ENCODE data around the gene PSAP.
A peak's percentile ranks its signal among the peaks of the same experiment; 100 is the strongest.

Gene PSAP

DNA sequence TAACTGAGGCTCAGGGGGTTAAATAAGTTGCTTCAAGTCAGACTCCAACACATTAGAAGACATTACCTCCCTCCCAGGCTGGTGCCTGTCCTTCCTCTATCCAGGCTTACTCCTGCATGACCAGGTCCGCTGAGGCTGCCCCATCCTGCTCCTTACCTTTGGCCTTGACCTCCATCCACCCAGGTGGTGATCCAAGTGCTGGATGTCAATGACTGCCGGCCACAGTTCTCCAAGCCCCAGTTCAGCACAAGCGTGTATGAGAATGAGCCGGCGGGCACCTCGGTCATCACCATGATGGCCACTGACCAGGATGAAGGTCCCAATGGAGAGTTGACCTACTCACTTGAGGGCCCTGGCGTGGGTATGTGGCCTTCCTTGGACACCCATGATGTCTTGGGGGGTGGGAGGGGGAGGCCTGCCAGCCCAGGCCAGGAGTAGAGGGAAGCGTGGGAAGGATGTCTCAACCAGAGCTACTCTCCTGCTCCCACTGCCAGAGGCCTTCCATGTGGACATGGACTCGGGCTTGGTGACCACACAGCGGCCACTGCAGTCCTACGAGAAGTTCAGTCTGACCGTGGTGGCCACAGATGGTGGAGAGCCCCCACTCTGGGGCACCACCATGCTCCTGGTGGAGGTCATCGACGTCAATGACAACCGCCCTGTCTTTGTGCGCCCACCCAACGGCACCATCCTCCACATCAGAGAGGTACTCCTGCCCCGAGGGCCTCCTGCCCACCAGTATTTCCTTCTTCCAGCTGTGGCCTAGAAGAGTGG lies 48.1 kb downstream of the PSAP start:
- Histone ChIP-seq H2BK5ac (ENCODE audit: low read depth, low read length, poor library complexity, severe bottlenecking) (no peak overlapping the region), H3K27ac (ENCODE audit: low read length, poor library complexity, severe bottlenecking) (no peak overlapping the region), H3K4me2 (ENCODE audit: low read length, poor library complexity, severe bottlenecking) (no peak overlapping the region), H4K8ac (ENCODE audit: low read length) (peak overlapping the region; percentile 24), H3K18ac (ENCODE audit: low read depth in 1 of 2, low read length in 2 of 2) (no peak overlapping the region), H3K9me3 (ENCODE audit: control insufficient read depth, low read length) (no peaks in the 10 kb centered on the region), H3K4me3 (ENCODE audit: insufficient read depth in 1 of 2, low read depth in 1 of 2, low read length in 2 of 2) (peak overlapping the region in 1 of 2 experiments; percentile 32), H2BK15ac (ENCODE audit: low read depth, poor library complexity, severe bottlenecking) (no peak overlapping the region), H2BK120ac (ENCODE audit: low read depth, low read length) (no peak overlapping the region), H3K27me3 (ENCODE audit: control insufficient read depth in 1 of 2, insufficient read depth in 1 of 2, low read length in 2 of 2) (peaks cover 16 to 50% of the 10 kb centered on the region in 2 experiments), H3K79me1 (replicated peaks; ENCODE audit: low read length, poor library complexity, severe bottlenecking) (no peaks in the 10 kb centered on the region), H3K4ac (ENCODE audit: low read depth in 1 of 2, low read length in 2 of 2) (no peak overlapping the region), H2AK5ac (ENCODE audit: low read length, severe bottlenecking) (no peak overlapping the region), H2AFZ (ENCODE audit: low read depth, low read length) (no peak overlapping the region), H3K4me1 (ENCODE audit: control insufficient read depth, insufficient read depth, low read depth, low read length) (no peaks in the 10 kb centered on the region), H3K23ac (ENCODE audit: low read length in 2 of 2) (no peak overlapping the region), H3K9ac (ENCODE audit: low read length) (no peak overlapping the region), H2BK12ac (ENCODE audit: low read length in 2 of 2) (no peak overlapping the region), H4K91ac (ENCODE audit: low read length) (no peak overlapping the region), H3K36me3 (ENCODE audit: control insufficient read depth in 1 of 2, insufficient read depth in 2 of 2, low read depth in 1 of 2, low read length in 2 of 2) (no peaks in the 10 kb centered on the region), H3K14ac (ENCODE audit: low read length in 2 of 2) (no peak overlapping the region)
- no peak for DNase-seq
- WGBS: 89% methylated on average over 17 of the region's 18 CpGs

- Histone ChIP-seq H3K36me3 (ENCODE audit: control insufficient read depth in 1 of 2, insufficient read depth in 2 of 2, low read depth in 1 of 2, low read length in 2 of 2) (no peaks in the 10 kb centered on the region), H2BK5ac (ENCODE audit: low read depth, low read length, poor library complexity, severe bottlenecking) (no peak overlapping the region), H4K91ac (ENCODE audit: low read length) (no peak overlapping the region), H4K8ac (ENCODE audit: low read length) (no peak overlapping the region), H3K4me1 (ENCODE audit: control insufficient read depth, insufficient read depth, low read depth, low read length) (no peaks in the 10 kb centered on the region), H3K4me3 (ENCODE audit: insufficient read depth in 1 of 2, low read depth in 1 of 2, low read length in 2 of 2) (no peak overlapping the region), H3K4me2 (ENCODE audit: low read length, poor library complexity, severe bottlenecking) (no peak overlapping the region), H3K9ac (ENCODE audit: low read length) (no peak overlapping the region), H3K4ac (ENCODE audit: low read depth in 1 of 2, low read length in 2 of 2) (no peak overlapping the region), H2AK5ac (ENCODE audit: low read length, severe bottlenecking) (no peak overlapping the region), H2AFZ (ENCODE audit: low read depth, low read length) (no peak overlapping the region), H3K23ac (ENCODE audit: low read length in 2 of 2) (no peak overlapping the region), H3K27ac (ENCODE audit: low read length, poor library complexity, severe bottlenecking) (no peak overlapping the region), H2BK15ac (ENCODE audit: low read depth, poor library complexity, severe bottlenecking) (no peak overlapping the region), H3K9me3 (ENCODE audit: control insufficient read depth, low read length) (no peaks in the 10 kb centered on the region), H3K18ac (ENCODE audit: low read depth in 1 of 2, low read length in 2 of 2) (no peak overlapping the region), H3K79me1 (replicated peaks; ENCODE audit: low read length, poor library complexity, severe bottlenecking) (no peaks in the 10 kb centered on the region), H3K27me3 (ENCODE audit: control insufficient read depth in 1 of 2, insufficient read depth in 1 of 2, low read length in 2 of 2) (peaks cover 15 to 53% of the 10 kb centered on the region in 2 experiments), H2BK120ac (ENCODE audit: low read depth, low read length) (no peak overlapping the region), H3K14ac (ENCODE audit: low read length in 2 of 2) (no peak overlapping the region), H2BK12ac (ENCODE audit: low read length in 2 of 2) (no peak overlapping the region)
- WGBS: 89% methylated on average over 6 of the region's 6 CpGs
- DNase-seq: no peak
Observed at GRCh38 chr10:71802235-71802634, 48.8 kb downstream of the PSAP start.

GRCh38 chr10:71801361-71801760 lies 49.7 kb downstream of the PSAP start:
- no peaks in the 10 kb centered on the region for H3K79me1 ChIP-seq (replicated peaks; ENCODE audit: low read length, poor library complexity, severe bottlenecking)

GRCh38 chr10:71799608-71800453 lies 51.2 kb downstream of the PSAP start:
- no peak overlapping the region for H2AK5ac ChIP-seq (ENCODE audit: low read length, severe bottlenecking)
- no peak overlapping the region for H2BK12ac ChIP-seq (ENCODE audit: low read length in 2 of 2)
- no peak overlapping the region for H3K9ac ChIP-seq (ENCODE audit: low read length)
- no peak overlapping the region for H4K91ac ChIP-seq (ENCODE audit: low read length)
- no peak overlapping the region for H2BK120ac ChIP-seq (ENCODE audit: low read depth, low read length)
- H3K4me1 ChIP-seq (ENCODE audit: control insufficient read depth, insufficient read depth, low read depth, low read length): no peaks in the 10 kb centered on the region
- no peak for DNase-seq
- no peak overlapping the region for H3K14ac ChIP-seq (ENCODE audit: low read length in 2 of 2)
- H2BK5ac ChIP-seq (ENCODE audit: low read depth, low read length, poor library complexity, severe bottlenecking): no peak overlapping the region
- H3K27ac ChIP-seq (ENCODE audit: low read length, poor library complexity, severe bottlenecking): no peak overlapping the region
- H3K4me2 ChIP-seq (ENCODE audit: low read length, poor library complexity, severe bottlenecking): no peak overlapping the region
- no peaks in the 10 kb centered on the region for H3K9me3 ChIP-seq (ENCODE audit: control insufficient read depth, low read length)
- H4K8ac ChIP-seq (ENCODE audit: low read length): no peak overlapping the region
- H2BK15ac ChIP-seq (ENCODE audit: low read depth, poor library complexity, severe bottlenecking): no peak overlapping the region
- 72% methylated on average over 3 of the region's 3 CpGs for WGBS
- H3K36me3 ChIP-seq (ENCODE audit: control insufficient read depth in 1 of 2, insufficient read depth in 2 of 2, low read depth in 1 of 2, low read length in 2 of 2): no peaks in the 10 kb centered on the region
- no peaks in the 10 kb centered on the region for H3K79me1 ChIP-seq (replicated peaks; ENCODE audit: low read length, poor library complexity, severe bottlenecking)
- H3K4me3 ChIP-seq (ENCODE audit: insufficient read depth in 1 of 2, low read depth in 1 of 2, low read length in 2 of 2): no peak overlapping the region
- H3K23ac ChIP-seq (ENCODE audit: low read length in 2 of 2): no peak overlapping the region
- no peak overlapping the region for H3K18ac ChIP-seq (ENCODE audit: low read depth in 1 of 2, low read length in 2 of 2)
- H3K27me3 ChIP-seq (ENCODE audit: control insufficient read depth in 1 of 2, insufficient read depth in 1 of 2, low read length in 2 of 2): peaks cover 4 to 34% of the 10 kb centered on the region in 2 experiments
- H2AFZ ChIP-seq (ENCODE audit: low read depth, low read length): no peak overlapping the region
- H3K4ac ChIP-seq (ENCODE audit: low read depth in 1 of 2, low read length in 2 of 2): no peak overlapping the region

More at GRCh38 chr10:71801361-71801760, 49.7 kb downstream of the PSAP start:
- Histone ChIP-seq H3K14ac (ENCODE audit: low read length in 2 of 2) (no peak overlapping the region), H3K4ac (ENCODE audit: low read depth in 1 of 2, low read length in 2 of 2) (no peak overlapping the region), H3K18ac (ENCODE audit: low read depth in 1 of 2, low read length in 2 of 2) (no peak overlapping the region), H2BK5ac (ENCODE audit: low read depth, low read length, poor library complexity, severe bottlenecking) (no peak overlapping the region), H2BK12ac (ENCODE audit: low read length in 2 of 2) (no peak overlapping the region), H3K4me3 (ENCODE audit: insufficient read depth in 1 of 2, low read depth in 1 of 2, low read length in 2 of 2) (no peak overlapping the region), H4K8ac (ENCODE audit: low read length) (no peak overlapping the region), H2AFZ (ENCODE audit: low read depth, low read length) (no peak overlapping the region), H2BK15ac (ENCODE audit: low read depth, poor library complexity, severe bottlenecking) (no peak overlapping the region), H4K91ac (ENCODE audit: low read length) (no peak overlapping the region), H3K27ac (ENCODE audit: low read length, poor library complexity, severe bottlenecking) (no peak overlapping the region), H3K27me3 (ENCODE audit: control insufficient read depth in 1 of 2, insufficient read depth in 1 of 2, low read length in 2 of 2) (peaks cover 15 to 48% of the 10 kb centered on the region in 2 experiments), H3K36me3 (ENCODE audit: control insufficient read depth in 1 of 2, insufficient read depth in 2 of 2, low read depth in 1 of 2, low read length in 2 of 2) (no peaks in the 10 kb centered on the region), H2AK5ac (ENCODE audit: low read length, severe bottlenecking) (no peak overlapping the region), H3K23ac (ENCODE audit: low read length in 2 of 2) (no peak overlapping the region), H2BK120ac (ENCODE audit: low read depth, low read length) (no peak overlapping the region), H3K4me1 (ENCODE audit: control insufficient read depth, insufficient read depth, low read depth, low read length) (no peaks in the 10 kb centered on the region), H3K9ac (ENCODE audit: low read length) (no peak overlapping the region), H3K4me2 (ENCODE audit: low read length, poor library complexity, severe bottlenecking) (no peak overlapping the region), H3K9me3 (ENCODE audit: control insufficient read depth, low read length) (no peaks in the 10 kb centered on the region)
- 90% methylated on average over 9 of the region's 9 CpGs for WGBS
- DNase-seq: no peak

Data from mesenchymal stem cell (in vitro differentiated cells and primary cell).